K562 (cell line): Measurements from ENCODE around the gene CENPC. TPM values are rescaled to one million over a fixed set of nuclear protein-coding genes. Genes with fewer than 3 reads are reported as not detected.

Experiments
- ATAC-seq: fragments of 200-7000 bp; cut with Tn5 transposase; 3 replicates; pipeline ENCODE4 v1.9.1; 2020; ENCODE audit warnings: moderate library complexity
- BruUV-seq: library from RNA; stranded (reverse); fragments of 400-500 nt; replicated peaks from 2 replicates; lab custom pipeline; 2021; lab: Mats Ljungman, UMichigan
- CTCF ChIA-PET: fragments of 300-600 bp; formaldehyde crosslinking; extraction: SDS; loops from one replicate; lab custom pipeline; 2021; ENCODE audit warnings: low intra/inter-chr PET ratio; lab: Yijun Ruan, JAX
- POLR2A ChIA-PET: fragments of 300-600, 350-650 bp; sonication (Branson Sonifier 250); formaldehyde crosslinking; extraction: SDS; loops from one replicate; lab custom pipeline; 2021; ENCODE audit warnings: antibody characterized with exemption, inconsistent platforms; lab: Yijun Ruan, JAX
- DNase-seq, 4 experiments: peaks; one replicate each; pipeline versions ENCODE4 v3.0.0 to v3.0.0-alpha.2; 2011 to 2018; ENCODE audit warnings: low spot score in 3 of 4, mixed read lengths in 3 of 4; ENCODE audit errors: extremely low read depth in 1 of 4
- FAIRE-seq: peaks from 2 replicates; lab custom pipeline; 2011; peaks lifted over from hg19 to GRCh38; lab: Jason Lieb, UNC
- H2AFZ ChIP-seq: 2 replicates; pipeline ENCODE4 v1.6.0; 2011; ENCODE audit warnings: low read depth, low read length, control low read depth, inconsistent platforms
- H3K27ac ChIP-seq: fragments of 200-600 bp; 3 replicates; pipeline ENCODE4 v1.8.0; 2011; ENCODE audit warnings: low read depth, mild to moderate bottlenecking, control low read depth, inconsistent platforms, low read length, moderate library complexity, mixed read lengths; ENCODE audit errors: extremely low read depth
- H3K27me3 ChIP-seq, 2 experiments: fragments of 300-600 bp in 1 of 2; 2 replicates in 1 of 2; 3 replicates in 1 of 2; pipeline versions ENCODE4 v1.6.0 to v1.8.0; 2011; ENCODE audit warnings: inconsistent platforms in 2 of 2, low read length in 2 of 2, mild to moderate bottlenecking in 1 of 2, mixed read lengths in 1 of 2, moderate library complexity in 1 of 2; ENCODE audit not compliant: control insufficient read depth in 2 of 2, insufficient read depth in 2 of 2
- H3K36me3 ChIP-seq: fragments of 300-600 bp; 3 replicates; pipeline ENCODE4 v1.8.0; 2011; ENCODE audit warnings: mild to moderate bottlenecking, low read length, inconsistent platforms; ENCODE audit not compliant: control insufficient read depth, insufficient read depth
- H3K4me1 ChIP-seq, 2 experiments: fragments of 200-600 bp in 1 of 2; replicated peaks in 1 of 2; 2 replicates in 1 of 2; 3 replicates in 1 of 2; pipeline versions ENCODE4 v1.5.1 to v1.8.0; 2011; ENCODE audit warnings: inconsistent platforms in 2 of 2, low read length in 2 of 2, mild to moderate bottlenecking in 1 of 2, mixed read lengths in 1 of 2, moderate library complexity in 1 of 2; ENCODE audit not compliant: control insufficient read depth in 2 of 2, insufficient read depth in 2 of 2
- H3K4me2 ChIP-seq: 2 replicates; pipeline ENCODE4 v1.6.1; 2011; ENCODE audit warnings: low read length, control low read depth, inconsistent platforms, mixed read lengths; ENCODE audit not compliant: insufficient read depth
- H3K4me3 ChIP-seq: fragments of 200-600 bp; sonication (generic), shearing (Covaris generic); 2 replicates; pipeline ENCODE4 v1.5.1; 2016; ENCODE audit warnings: control low read depth, inconsistent platforms
- H3K79me2 ChIP-seq: fragments of 200-600 bp; 3 replicates; pipeline ENCODE4 v1.8.0; 2011; ENCODE audit warnings: low read length, inconsistent platforms; ENCODE audit not compliant: control insufficient read depth, insufficient read depth
- H3K9ac ChIP-seq, 2 experiments: 2 replicates each; pipeline versions ENCODE4 v1.6.0 to v1.6.1; 2011; ENCODE audit warnings: low read depth in 2 of 2, low read length in 2 of 2, control low read depth in 1 of 2, inconsistent platforms in 1 of 2, mild to moderate bottlenecking in 1 of 2, mixed read lengths in 1 of 2; ENCODE audit not compliant: insufficient read depth in 1 of 2
- H3K9me1 ChIP-seq: one replicate; pipeline ENCODE4 v1.6.0; 2011; ENCODE audit warnings: inconsistent platforms, mild to moderate bottlenecking, low read length, moderate library complexity; ENCODE audit not compliant: control insufficient read depth, insufficient read depth
- H3K9me3 ChIP-seq: replicated peaks from 2 replicates; pipeline ENCODE4 v1.5.1; 2011; ENCODE audit warnings: low read depth, low read length, inconsistent platforms; ENCODE audit not compliant: control insufficient read depth, insufficient read depth
- H4K20me1 ChIP-seq: replicated peaks from 2 replicates; pipeline ENCODE4 v1.6.1; 2011; ENCODE audit warnings: low read length, inconsistent platforms, mixed read lengths; ENCODE audit not compliant: control insufficient read depth, insufficient read depth
- BRCA1 ChIP-seq, 2 experiments: fragments of 450-650 bp in 1 of 2; sonication (generic) in 1 of 2; formaldehyde crosslinking in 1 of 2; IDR thresholded peaks; 2 replicates each; pipeline versions ENCODE4 v1.5.0 to v1.6.1; 2017 to 2020; ENCODE audit warnings: mild to moderate bottlenecking in 1 of 2, missing genetic modification reagents in 1 of 2
- CBX3 ChIP-seq, 2 experiments: IDR thresholded peaks; 1 replicate in 1 of 2; 2 replicates in 1 of 2; pipeline ENCODE4 v1.6.1; 2012; ENCODE audit warnings: inconsistent platforms in 2 of 2, low read length in 2 of 2, borderline replicate concordance in 1 of 2, control low read depth in 1 of 2
- CREBBP ChIP-seq: IDR thresholded peaks from one replicate; pipeline ENCODE4 v1.6.1; 2012; ENCODE audit warnings: low read depth, mild to moderate bottlenecking, control low read depth, inconsistent platforms, low read length
- DACH1 ChIP-seq: fragments of 450-650 bp; IDR thresholded peaks from 2 replicates; pipeline ENCODE4 v1.6.1; 2018; ENCODE audit not compliant: partially characterized antibody
- ELF2 ChIP-seq: fragments of 250-450 bp; sonication (Bioruptor Pico); IDR thresholded peaks from 2 replicates; pipeline ENCODE4 v1.5.0; 2021; ENCODE audit warnings: mild to moderate bottlenecking
- MAFF ChIP-seq: IDR thresholded peaks from 2 replicates; pipeline ENCODE4 v1.6.1; 2012; ENCODE audit warnings: low read length, improper control_type of control experiment
- MAZ ChIP-seq, 2 experiments: fragments of 450-650 bp in 1 of 2; sonication (generic) in 1 of 2; formaldehyde crosslinking; IDR thresholded peaks in 1 of 2; conservative IDR thresholded peaks in 1 of 2; 2 replicates each; pipeline versions ENCODE4 v1.4.0 to v1.5.0; 2020; ENCODE audit warnings: mild to moderate bottlenecking in 1 of 2, missing genetic modification reagents in 1 of 2
- TAF15 ChIP-seq: fragments of 200-400 bp; formaldehyde crosslinking; IDR thresholded peaks from 2 replicates; pipeline ENCODE4 v1.6.1; 2017; ENCODE audit warnings: mild to moderate bottlenecking, low read depth, low read length, moderate library complexity
- TRIM24 ChIP-seq, 2 experiments: fragments of 450-650 bp; IDR thresholded peaks; 2 replicates each; pipeline ENCODE4 v1.6.1; 2016
- XRCC5 ChIP-seq: fragments of 200-400 bp; formaldehyde crosslinking; IDR thresholded peaks from 2 replicates; pipeline ENCODE4 v1.6.1; 2017; ENCODE audit warnings: low read depth, mild to moderate bottlenecking, low read length
- YBX1 ChIP-seq: fragments of 450-650 bp; IDR thresholded peaks from 2 replicates; pipeline ENCODE4 v1.7.1; 2016; ENCODE audit warnings: mild to moderate bottlenecking
- ZSCAN29 ChIP-seq: fragments of 450-650 bp; IDR thresholded peaks from 2 replicates; pipeline ENCODE4 v1.6.1; 2017
- WGBS: fragments of 100-300 bp; shearing (Covaris generic); methylation state at CpG from one replicate; pipeline ENCODE4 v1.1.6; 2016; ENCODE audit warnings: low coverage, mixed read lengths; ENCODE audit not compliant: insufficient coverage; ENCODE audit errors: missing lambda C conversion rate; 5-methylcytosine and 5-hydroxymethylcytosine counted together
- in situ Hi-C: fragments of 300-500 bp; cut with MboI; formaldehyde crosslinking; loops from 4 replicates; pipeline ENCODE4 v1.15.0; 2018; ENCODE audit warnings: inconsistent platforms, mixed read lengths
- intact Hi-C: fragments of 100-400 bp; cut with micrococcal nuclease; formaldehyde crosslinking; loops from 2 replicates; pipeline ENCODE4 v1.14.2; 2022
- polyA plus RNA-seq, 8 experiments: library from polyadenylated mRNA; depleted of rRNA in 4 of 8; stranded (reverse) in 5 of 8; unstranded in 3 of 8; fragments of >200 nt; fragmentation: Nextera tagmentation in 2 of 8; fragmentation: Illumina TruSeq in 1 of 8; extraction: Ambion mirVana in 2 of 8; extraction: Trizol in 1 of 8; gene quantifications; 2 replicates each; pipeline versions ENCODE4 v1.2.1 to v1.2.3, GENCODE V29; 2011 to 2014; ENCODE audit warnings: inconsistent platforms in 1 of 8, missing spikeins in 1 of 8
- total RNA-seq, 7 experiments: library from RNA; depleted of rRNA in 6 of 7; stranded (reverse); fragments of >200 nt in 6 of 7; fragmentation: Illumina TruSeq in 2 of 7; extraction: Trizol in 2 of 7; gene quantifications; 2 replicates each; pipeline versions ENCODE4 v1.2.1 to v1.2.3, GENCODE V29; 2011 to 2021; ENCODE audit warnings: low replicate concordance in 1 of 7
- TF ChIP-seq, protein P1 (sequence below): IDR thresholded peaks from 2 replicates; pipeline ENCODE4 v1.6.1; 2014; ENCODE audit warnings: antibody characterized with exemption

Gene CENPC
- total and polyA plus RNA-seq, 9 of the 15 experiments (the other 6 are each of a cell fraction or from before 2014, with no cell fraction given), result 18.1 to 48.5 (median 30.8) TPM

DNA sequence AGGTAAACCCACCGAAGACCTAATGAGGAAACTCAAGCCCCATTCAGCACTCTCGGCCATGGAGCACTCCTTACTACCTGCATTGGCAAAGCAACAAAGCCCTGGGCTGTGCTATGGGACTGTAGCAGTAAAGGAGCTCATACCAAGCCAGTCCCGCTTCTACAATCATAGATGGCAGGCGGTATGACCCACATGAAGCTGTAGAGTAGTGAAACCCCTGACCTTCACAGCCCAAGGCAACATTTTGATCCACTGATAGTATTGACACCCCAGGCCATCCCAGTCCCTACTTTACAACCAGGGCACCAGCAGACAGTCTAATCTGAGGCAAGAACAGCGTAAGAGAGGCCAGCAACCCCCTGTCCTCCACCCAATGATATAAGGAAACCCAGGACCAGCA is 25.2 kb downstream of the CENPC start:
- Histone ChIP-seq H3K27ac (no peak overlapping the region), H3K27me3 (no peaks in the 10 kb centered on the region), H3K9me3 (peaks cover 5% of the 10 kb centered on the region; the same call in 1 of the 2 replicates), H3K4me3 (no peak overlapping the region), H3K79me2 (peaks cover 70% of the 10 kb centered on the region), H2AFZ (no peak overlapping the region), H3K4me2 (no peak overlapping the region), H3K36me3 (peaks cover 57% of the 10 kb centered on the region), H3K4me1 (peaks cover 9 to 28% of the 10 kb centered on the region in 2 experiments; a peak in 3 of 5 replicates), H4K20me1 (no peaks in the 10 kb centered on the region), H3K9me1 (no peaks in the 10 kb centered on the region), H3K9ac (no peak overlapping the region)
- BruUV-seq, result no TSS peak
- in situ Hi-C loops, result no loop called here
- DNase-seq (no peak), FAIRE-seq (no peak), ATAC-seq (no peak)
- ChIA-PET POLR2A (interaction anchor here (0.6 kb wide), 1 partner anchor 491 kb away, joined by 4 read pairs; no protein-coding TSS in a partner anchor), CTCF (no interaction called here)
- intact Hi-C loops, result no loop called here
- WGBS, result 95% methylated on average over 5 of the region's 5 CpGs
- no peak for TF ChIP-seq ZSCAN29
- no peak for TF ChIP-seq TAF15
- TF ChIP-seq MAZ (CRISPR knock-in tag; conservative IDR thresholded peaks at IDR 0.05 in 1 of 2, IDR thresholded peaks at IDR 0.05 in 1 of 2), result no peak
- peak in 1 of 2 experiments; percentile 8; a peak in 1 of 4 replicates for TF ChIP-seq TRIM24 (IDR thresholded peaks at IDR 0.05)
- no peak for TF ChIP-seq XRCC5
- peak in 1 of 2 experiments; percentile 54; a peak in 1 of 3 replicates for TF ChIP-seq CBX3 (IDR thresholded peaks at IDR 0.05; ENCODE audit: borderline replicate concordance in 1 of 2, low read length in 2 of 2)
- no peak for TF ChIP-seq MAFF
- TF ChIP-seq YBX1, result no peak
- no peak for TF ChIP-seq DACH1
- TF ChIP-seq, protein P1, sequence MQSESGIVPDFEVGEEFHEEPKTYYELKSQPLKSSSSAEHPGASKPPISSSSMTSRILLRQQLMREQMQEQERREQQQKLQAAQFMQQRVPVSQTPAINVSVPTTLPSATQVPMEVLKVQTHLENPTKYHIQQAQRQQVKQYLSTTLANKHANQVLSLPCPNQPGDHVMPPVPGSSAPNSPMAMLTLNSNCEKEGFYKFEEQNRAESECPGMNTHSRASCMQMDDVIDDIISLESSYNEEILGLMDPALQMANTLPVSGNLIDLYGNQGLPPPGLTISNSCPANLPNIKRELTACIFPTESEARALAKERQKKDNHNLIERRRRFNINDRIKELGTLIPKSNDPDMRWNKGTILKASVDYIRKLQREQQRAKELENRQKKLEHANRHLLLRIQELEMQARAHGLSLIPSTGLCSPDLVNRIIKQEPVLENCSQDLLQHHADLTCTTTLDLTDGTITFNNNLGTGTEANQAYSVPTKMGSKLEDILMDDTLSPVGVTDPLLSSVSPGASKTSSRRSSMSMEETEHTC, result no peak
- TF ChIP-seq CREBBP, result no peak
- no peak for TF ChIP-seq BRCA1 (IDR thresholded peaks at IDR 0.05)
- no peak for TF ChIP-seq BRCA1 (CRISPR knock-in tag; IDR thresholded peaks at IDR 0.05)
- no peak for TF ChIP-seq ELF2 (CRISPR knock-in tag)
